HCT116 (cell line): Measurements from ENCODE around the gene DDX19B. TPM values are rescaled to one million over a fixed set of nuclear protein-coding genes. Genes with fewer than 3 reads are reported as not detected.

Experiments
- ATAC-seq: fragments of 200-7000 bp; cut with Tn5 transposase; 2 replicates; pipeline ENCODE4 v1.9.1; 2020; ENCODE audit warnings: mild to moderate bottlenecking, moderate library complexity
- Bru-seq: library from RNA; stranded (reverse); fragments of 400-500 nt; gene quantifications from one replicate; lab custom pipeline; 2021; lab: Mats Ljungman, UMichigan
- BruChase-seq, 2 experiments: library from RNA; stranded (reverse); fragments of 400-500 nt; gene quantifications; one replicate each; lab custom pipeline; 2021; lab: Mats Ljungman, UMichigan
- BruUV-seq: library from RNA; stranded (reverse); fragments of 400-500 nt; replicated peaks from 2 replicates; lab custom pipeline; 2021; lab: Mats Ljungman, UMichigan
- CTCF ChIA-PET: fragments of 300-600 bp; sonication (Branson Sonifier 250); formaldehyde crosslinking; loops from one replicate; lab custom pipeline; 2021; ENCODE audit warnings: antibody characterized with exemption; lab: Charles Lee
- POLR2A ChIA-PET: fragments of 300-600, 350-600 bp; sonication (Branson Sonifier 250); formaldehyde crosslinking; loops from one replicate; lab custom pipeline; 2021; ENCODE audit warnings: antibody characterized with exemption; lab: Charles Lee
- RAD21 ChIA-PET, 2 experiments: fragments of 300-600 bp; sonication (Branson Sonifier 250); formaldehyde crosslinking; loops; one replicate each; lab custom pipeline; 2023; ENCODE audit warnings: low total read pairs in 2 of 2; ENCODE audit not compliant: uncharacterized antibody in 2 of 2, unreplicated experiment in 2 of 2, low non-redundant PET in 1 of 2; lab: Charles Lee
- DNase-seq: peaks from one replicate; pipeline ENCODE4 v3.0.0-alpha.2; 2010; ENCODE audit warnings: low read depth, low spot score
- H2AFZ ChIP-seq: fragments of 200-600 bp; shearing (Covaris generic), sonication (generic); 2 replicates; pipeline ENCODE4 v1.6.1; 2017; ENCODE audit warnings: low read depth, mixed run types, mixed read lengths, antibody characterized with exemption, low read length; ENCODE audit not compliant: poor library complexity, severe bottlenecking
- H3K27ac ChIP-seq: 2 replicates; pipeline ENCODE4 v1.5.1; 2012; ENCODE audit warnings: low read depth, low read length
- H3K27me3 ChIP-seq: fragments of 200-600 bp; sonication (generic); 2 replicates; pipeline ENCODE4 v1.6.1; 2016; ENCODE audit warnings: mixed run types, low read length, mixed read lengths; ENCODE audit not compliant: insufficient read depth
- H3K36me3 ChIP-seq, 2 experiments: fragments of 200-500 bp in 1 of 2; fragments of 200-600 bp in 1 of 2; sonication (Bioruptor generic) in 1 of 2; sonication (generic) in 1 of 2; 2 replicates each; pipeline versions ENCODE4 v1.5.1 to v1.6.1; 2014 to 2016; ENCODE audit warnings: low read length in 2 of 2, inconsistent platforms in 1 of 2, mixed read lengths in 1 of 2, mixed run types in 1 of 2; ENCODE audit not compliant: insufficient read depth in 2 of 2, control insufficient read depth in 1 of 2
- H3K4me1 ChIP-seq, 2 experiments: fragments of 200-600 bp in 1 of 2; sonication (generic) in 1 of 2; 2 replicates each; pipeline versions ENCODE4 v1.5.1 to v1.6.1; 2012 to 2017; ENCODE audit warnings: low read length in 2 of 2, inconsistent platforms in 1 of 2, mild to moderate bottlenecking in 1 of 2, mixed read lengths in 1 of 2, mixed run types in 1 of 2, moderate library complexity in 1 of 2; ENCODE audit not compliant: insufficient read depth in 2 of 2, control insufficient read depth in 1 of 2
- H3K4me2 ChIP-seq: fragments of 200-600 bp; sonication (generic); 2 replicates; pipeline ENCODE4 v1.6.1; 2017; ENCODE audit warnings: mixed run types, low read length, mixed read lengths
- H3K4me3 ChIP-seq, 2 experiments: fragments of 200-600 bp in 1 of 2; sonication (generic) in 1 of 2; replicated peaks in 1 of 2; 2 replicates each; pipeline ENCODE4 v1.5.1; 2011 to 2016; ENCODE audit warnings: low read length in 2 of 2, control low read depth in 1 of 2, low read depth in 1 of 2, mild to moderate bottlenecking in 1 of 2, mixed read lengths in 1 of 2, mixed run types in 1 of 2
- H3K79me2 ChIP-seq: fragments of 200-600 bp; sonication (generic); 2 replicates; pipeline ENCODE4 v1.6.1; 2017; ENCODE audit warnings: mild to moderate bottlenecking, mixed run types, low read length, moderate library complexity, mixed read lengths; ENCODE audit not compliant: insufficient read depth
- H3K9ac ChIP-seq: fragments of 200-600 bp; sonication (generic); 2 replicates; pipeline ENCODE4 v1.6.1; 2016; ENCODE audit warnings: low read length, mixed read lengths
- H3K9me2 ChIP-seq: fragments of 200-600 bp; sonication (generic), shearing (Covaris generic); 2 replicates; pipeline ENCODE4 v1.6.1; 2017; ENCODE audit warnings: mixed run types, mild to moderate bottlenecking, moderate library complexity; ENCODE audit not compliant: insufficient read depth
- H3K9me3 ChIP-seq, 2 experiments: fragments of 200-500 bp in 1 of 2; fragments of 200-600 bp in 1 of 2; sonication (Bioruptor generic) in 1 of 2; sonication (generic) in 1 of 2; 2 replicates each; pipeline ENCODE4 v1.6.1; 2014 to 2017; ENCODE audit warnings: low read length in 2 of 2, mixed read lengths in 2 of 2, inconsistent platforms in 1 of 2, low read depth in 1 of 2, mild to moderate bottlenecking in 1 of 2, mixed run types in 1 of 2, moderate library complexity in 1 of 2; ENCODE audit not compliant: control insufficient read depth in 1 of 2, insufficient read depth in 1 of 2
- H4K20me1 ChIP-seq: fragments of 200-600 bp; sonication (generic), shearing (Covaris generic); 2 replicates; pipeline ENCODE4 v1.6.1; 2017; ENCODE audit warnings: mixed run types, mild to moderate bottlenecking, moderate library complexity; ENCODE audit not compliant: insufficient read depth
- ATF3 ChIP-seq: IDR thresholded peaks from 2 replicates; pipeline ENCODE4 v1.6.1; 2012
- CBX3 ChIP-seq: IDR thresholded peaks from 2 replicates; pipeline ENCODE4 v1.6.1; 2012; ENCODE audit warnings: low read depth
- CEBPB ChIP-seq: IDR thresholded peaks from 2 replicates; pipeline ENCODE4 v1.6.1; 2012; ENCODE audit warnings: low read depth
- CTCF ChIP-seq, 3 experiments: fragments of 200-600 bp in 1 of 3; sonication (generic) in 1 of 3; IDR thresholded peaks in 2 of 3; conservative IDR thresholded peaks in 1 of 3; 2 replicates each; pipeline ENCODE4 v1.5.1; 2012 to 2017; ENCODE audit warnings: low read depth in 2 of 3, low read length in 2 of 3, antibody characterized with exemption in 1 of 3, borderline replicate concordance in 1 of 3, control low read depth in 1 of 3, mild to moderate bottlenecking in 1 of 3, mixed read lengths in 1 of 3, mixed run types in 1 of 3, moderate library complexity in 1 of 3; ENCODE audit not compliant: insufficient read depth in 1 of 3
- ELF1 ChIP-seq: IDR thresholded peaks from 2 replicates; pipeline ENCODE4 v1.6.1; 2012; ENCODE audit warnings: low read depth, borderline replicate concordance
- EZH2 ChIP-seq: fragments of 200-600 bp; sonication (generic); IDR thresholded peaks from 2 replicates; pipeline ENCODE4 v1.6.1; 2017; ENCODE audit warnings: antibody characterized with exemption, mixed run types
- EZH2phosphoT487 ChIP-seq: fragments of 200-600 bp; IDR thresholded peaks from 2 replicates; pipeline ENCODE4 v1.6.1; 2018; ENCODE audit warnings: antibody characterized with exemption, borderline replicate concordance
- JUND ChIP-seq: IDR thresholded peaks from 2 replicates; pipeline ENCODE4 v1.6.1; 2012
- MAX ChIP-seq: IDR thresholded peaks from 2 replicates; pipeline ENCODE4 v1.6.1; 2012
- POLR2A ChIP-seq: IDR thresholded peaks from 2 replicates; pipeline ENCODE4 v1.7.0; 2011; ENCODE audit warnings: borderline replicate concordance; ENCODE audit not compliant: insufficient read depth, insufficient read length; ENCODE audit errors: extremely low read depth
- POLR2AphosphoS5 ChIP-seq: IDR thresholded peaks from 2 replicates; pipeline ENCODE4 v1.6.1; 2011; ENCODE audit warnings: mild to moderate bottlenecking, low read depth, low read length, moderate library complexity
- RAD21 ChIP-seq: IDR thresholded peaks from 2 replicates; pipeline ENCODE4 v1.6.1; 2012; ENCODE audit warnings: low read depth, mild to moderate bottlenecking
- REST ChIP-seq: IDR thresholded peaks from 2 replicates; pipeline ENCODE4 v1.6.1; 2012; ENCODE audit warnings: low read depth
- SIN3A ChIP-seq: IDR thresholded peaks from 2 replicates; pipeline ENCODE4 v1.6.1; 2012; ENCODE audit warnings: low read depth
- SRF ChIP-seq: IDR thresholded peaks from 2 replicates; pipeline ENCODE4 v1.6.1; 2012; ENCODE audit warnings: low read depth
- TCF7L2 ChIP-seq: IDR thresholded peaks from 2 replicates; pipeline ENCODE4 v1.7.0; 2011; ENCODE audit warnings: borderline replicate concordance, inconsistent platforms; ENCODE audit not compliant: insufficient read depth, insufficient read length; ENCODE audit errors: extremely low read depth
- YY1 ChIP-seq: IDR thresholded peaks from 2 replicates; pipeline ENCODE4 v1.6.1; 2011; ENCODE audit warnings: low read length, low read depth, moderate library complexity, mild to moderate bottlenecking; ENCODE audit not compliant: insufficient replicate concordance; ENCODE audit errors: extremely low read depth
- ZFX ChIP-seq: fragments of 450-650 bp; IDR thresholded peaks from 2 replicates; pipeline ENCODE4 v1.6.1; 2017
- ZNF274 ChIP-seq: fragments of 200-500 bp; sonication (Bioruptor generic); IDR thresholded peaks from 2 replicates; pipeline ENCODE4 v1.6.1; 2014; ENCODE audit warnings: mild to moderate bottlenecking, low read depth, low read length, inconsistent platforms
- intact Hi-C: fragments of 100-400 bp; cut with micrococcal nuclease; formaldehyde crosslinking; loops from 2 replicates; pipeline ENCODE4 v1.10.0; 2022
- long read RNA-seq: library from polyadenylated mRNA; unstranded; transcript quantifications from one replicate; pipeline ENCODE4 v2.0.0, GENCODE V29; 2021; ENCODE audit not compliant: unreplicated experiment
- polyA plus RNA-seq: library from polyadenylated mRNA; unstranded; fragments of >200 nt; gene quantifications from 2 replicates; pipeline ENCODE4 v1.2.1, GENCODE V29; 2012; ENCODE audit warnings: missing spikeins
- total RNA-seq: library from RNA; stranded (reverse); gene quantifications from one replicate; pipeline ENCODE4 v1.2.1, GENCODE V29; 2021; ENCODE audit not compliant: unreplicated experiment

The DDX19B gene
- 36.6 TPM for total RNA-seq
- polyA plus RNA-seq, result 45.1 and 51.8 TPM in 2 replicates
- Bru-seq, nascent RNA, result percentile 55 among the genes with signal in this experiment
- BruChase-seq, experiment 1, labeled RNA remaining after a 6-hour chase, result percentile 81 among the genes with signal in this experiment
- BruChase-seq, experiment 2, labeled RNA remaining after a 2-hour chase, result percentile 66 among the genes with signal in this experiment
- long read RNA-seq, transcript DDX19B-201 (12 exons, 3,386 nt), result major isoform, 27 of 54 reads
- long read RNA-seq, partial matches to known transcripts, result 15 of 54 reads
- long read RNA-seq, other reads (novel, unspliced or antisense), result 6 of 54 reads

- BruUV-seq, result TSS peak; percentile 61
- H4K20me1 ChIP-seq, result no peaks in the 10 kb centered on the region
- RAD21 ChIA-PET, result no interaction called here
- peaks cover 46% of the 10 kb centered on the region for H3K79me2 ChIP-seq
- peak; percentile 96 for ATAC-seq
- intact Hi-C loops, result no loop called here
- H3K4me2 ChIP-seq, result peak within 1 kb of the TSS; percentile 74
- peak within 1 kb of the TSS; percentile 34 for H2AFZ ChIP-seq
- POLR2A ChIA-PET, result interaction anchor here (1.3 to 4.0 kb wide), 2 partner anchors 11 to 47 kb away, joined by 5 to 22 read pairs; partner anchors contain the start of genes AARS1 and DDX19A
- peak; percentile 40 for DNase-seq
- no peaks in the 10 kb centered on the region for H3K9me2 ChIP-seq
- H3K9me3 ChIP-seq, result peaks cover 0 to 5% of the 10 kb centered on the region in 2 experiments; a peak in 1 of 4 replicates
- peak within 1 kb of the TSS; percentile 77 for H3K9ac ChIP-seq
- H3K27me3 ChIP-seq, result no peaks in the 10 kb centered on the region
- H3K4me3 ChIP-seq, result peak within 1 kb of the TSS; percentile 77 to 89
- peaks cover 4 to 10% of the 10 kb centered on the region in 2 experiments; a peak in 2 of 4 replicates for H3K4me1 ChIP-seq
- H3K36me3 ChIP-seq, result peaks cover 0 to 4% of the 10 kb centered on the region in 2 experiments; a peak in 1 of 4 replicates
- peak within 1 kb of the TSS; percentile 80 for H3K27ac ChIP-seq
- CTCF ChIA-PET, result no interaction called here
- peak; percentile 36; the same call in 1 of the 2 replicates for TF ChIP-seq SIN3A
- TF ChIP-seq SRF, result peak; percentile 70; the same call in 1 of the 2 replicates
- peak; percentile 60 for TF ChIP-seq CEBPB
- peak; percentile 31 for TF ChIP-seq TCF7L2
- TF ChIP-seq CTCF (IDR thresholded peaks at IDR 0.05 in 2 of 3, conservative IDR thresholded peaks at IDR 0.05 in 1 of 3; ENCODE audit: borderline replicate concordance in 1 of 3, insufficient read depth in 1 of 3, low read depth in 2 of 3, low read length in 2 of 3), result no peak
- peak; percentile 57 for TF ChIP-seq POLR2A
- TF ChIP-seq EZH2, result no peak
- TF ChIP-seq CBX3, result peak; percentile 68; the same call in 1 of the 2 replicates
- TF ChIP-seq JUND, result no peak
- no peak for TF ChIP-seq RAD21
- TF ChIP-seq POLR2AphosphoS5, result peak; percentile 92
- no peak for TF ChIP-seq EZH2phosphoT487
- TF ChIP-seq YY1, result peak; percentile 49
- no peak for TF ChIP-seq ZFX
- TF ChIP-seq REST, result no peak
- TF ChIP-seq ATF3, result no peak
- TF ChIP-seq MAX, result peak; percentile 85
- peak; percentile 39; the same call in 1 of the 2 replicates for TF ChIP-seq ELF1
- TF ChIP-seq ZNF274, result no peak
Observed at GRCh38 chr16:70298988-70299938, at the start of gene DDX19B. Gene DDX19B (plus strand): TSS chr16:70299186. CDS start chr16:70299298, 112 bp downstream.
